Stimulated activated naive B cell treated with anti-CD40 and anti-IgM and Interleukin-4, amounts not matched to agents 10 μg/mL and 1 μg/mL and 100 μg/mL, for 72 hours (primary cell): Measurements from ENCODE around the gene LCN15.
"Not testable (repeated sequence)": the region's sequence is repeated elsewhere in the genome, so short reads cannot be mapped to it uniquely, and the experiment has no call there.

Experiments
- ATAC-seq, 2 donors: fragments of 150-1000 bp; cut with Tn5 transposase; replicated peaks; 2 replicates each; pipeline ENCODE4 v1.10.0; 2021; ENCODE audit warnings: moderate library complexity in 1 of 2
- DNase-seq: peaks from one replicate; pipeline ENCODE4 v3.0.0; 2021
- H3K27ac Mint-ChIP-seq: one replicate; pipeline ENCODE4 v1.8.0; 2022; ENCODE audit warnings: mild to moderate bottlenecking, mixed read lengths
- H3K27me3 Mint-ChIP-seq, 2 donors: one replicate each; pipeline ENCODE4 v1.8.0; 2022; ENCODE audit warnings: mixed read lengths in 2 of 2
- H3K36me3 Mint-ChIP-seq, 2 donors: one replicate each; pipeline ENCODE4 v1.8.0; 2022; ENCODE audit warnings: mixed read lengths in 2 of 2, mild to moderate bottlenecking in 1 of 2
- H3K4me1 Mint-ChIP-seq, 2 donors: one replicate each; pipeline ENCODE4 v1.8.0; 2022; ENCODE audit warnings: mixed read lengths in 2 of 2, mild to moderate bottlenecking in 1 of 2
- H3K4me3 Mint-ChIP-seq, 2 donors: one replicate each; pipeline ENCODE4 v1.8.0; 2022; ENCODE audit warnings: mild to moderate bottlenecking in 2 of 2, mixed read lengths in 2 of 2, moderate library complexity in 1 of 2
- H3K9me3 Mint-ChIP-seq, 2 donors: one replicate each; pipeline ENCODE4 v1.8.0; 2022; ENCODE audit warnings: mixed read lengths in 2 of 2, mild to moderate bottlenecking in 1 of 2

LCN15 gene

GRCh38 chr9:136799854-136800657 is 35.7 kb upstream of the LCN15 start:
- H3K27me3 Mint-ChIP-seq = peaks cover 0 to 11% of the 10 kb centered on the region in 2 donors
- no peaks in the 10 kb centered on the region for H3K9me3 Mint-ChIP-seq
- ATAC-seq (peak; percentile 68 to 69), DNase-seq (peak; percentile 44)
- H3K36me3 Mint-ChIP-seq = peaks cover 5 to 11% of the 10 kb centered on the region in 2 donors
- peaks cover 15 to 35% of the 10 kb centered on the region in 2 donors for H3K4me1 Mint-ChIP-seq
- peak overlapping the region; percentile 79 to 84 for H3K4me3 Mint-ChIP-seq
- H3K27ac Mint-ChIP-seq = peak overlapping the region; percentile 85

GRCh38 chr9:136799079-136799853 is 34.9 kb upstream of the LCN15 start:
- no peaks in the 10 kb centered on the region for H3K9me3 Mint-ChIP-seq
- H3K27ac Mint-ChIP-seq = no peak overlapping the region
- DNase-seq = no peak
- peaks cover 5 to 14% of the 10 kb centered on the region in 2 donors for H3K36me3 Mint-ChIP-seq
- no peak for ATAC-seq
- peaks cover 15 to 35% of the 10 kb centered on the region in 2 donors for H3K4me1 Mint-ChIP-seq
- peaks cover 0 to 11% of the 10 kb centered on the region in 2 donors for H3K27me3 Mint-ChIP-seq
- H3K4me3 Mint-ChIP-seq = peak overlapping the region; percentile 79 to 84

GRCh38 chr9:136798708-136799078 is 34.4 kb upstream of the LCN15 start:
- ATAC-seq (no peak), DNase-seq (no peak)
- Mint-ChIP-seq H3K27ac (no peak overlapping the region), H3K4me1 (peaks cover 15 to 35% of the 10 kb centered on the region in 2 donors), H3K27me3 (peaks cover 0 to 11% of the 10 kb centered on the region in 2 donors), H3K36me3 (peaks cover 3 to 10% of the 10 kb centered on the region in 2 donors), H3K9me3 (no peaks in the 10 kb centered on the region), H3K4me3 (peak overlapping the region in 1 of 2 donors; percentile 25)

- H3K27ac Mint-ChIP-seq, H3K9me3 Mint-ChIP-seq, H3K4me3 Mint-ChIP-seq, H3K27me3 Mint-ChIP-seq, ATAC-seq, DNase-seq: not testable (repeated sequence)
- Mint-ChIP-seq H3K4me1 (peaks cover 16 to 40% of the 10 kb centered on the region in 2 donors), H3K36me3 (peaks cover 0 to 13% of the 10 kb centered on the region in 2 donors)
These were observed 32.5 kb upstream of the LCN15 start for GRCh38 chr9:136796775-136797347.

- Mint-ChIP-seq H3K4me3 (no peak within 1 kb of the TSS), H3K4me1 (peaks cover 15 to 37% of the 10 kb centered on the region in 2 donors), H3K27me3 (peaks cover 0 to 5% of the 10 kb centered on the region in 2 donors), H3K36me3 (peaks cover 0 to 13% of the 10 kb centered on the region in 2 donors), H3K27ac (peak within 1 kb of the TSS; percentile 62), H3K9me3 (no peaks in the 10 kb centered on the region)
- DNase-seq = no peak
- no peak for ATAC-seq
These were observed 32.0 kb upstream of the LCN15 start, which contains the start of gene CCDC183 for GRCh38 chr9:136796238-136796774. Gene CCDC183 (plus strand): TSS chr9:136796338. CDS start chr9:136796398, 60 bp downstream.

- Mint-ChIP-seq H3K27ac (no peak overlapping the region), H3K36me3 (peaks cover 0 to 13% of the 10 kb centered on the region in 2 donors), H3K4me3 (no peak overlapping the region), H3K9me3 (no peaks in the 10 kb centered on the region), H3K27me3 (peaks cover 0 to 4% of the 10 kb centered on the region in 2 donors), H3K4me1 (peaks cover 5 to 24% of the 10 kb centered on the region in 2 donors)
- no peak for DNase-seq
- ATAC-seq = no peak
These were observed 30.7 kb upstream of the LCN15 start for GRCh38 chr9:136795000-136795348.

GRCh38 chr9:136794281-136794999 is 30.1 kb upstream of the LCN15 start:
- Mint-ChIP-seq H3K4me3 (no peak overlapping the region), H3K27me3 (no peaks in the 10 kb centered on the region), H3K9me3 (no peaks in the 10 kb centered on the region), H3K27ac (no peak overlapping the region), H3K36me3 (peaks cover 0 to 13% of the 10 kb centered on the region in 2 donors), H3K4me1 (peaks cover 5 to 18% of the 10 kb centered on the region in 2 donors)
- ATAC-seq = no peak
- no peak for DNase-seq

- Mint-ChIP-seq H3K36me3 (peaks cover 0 to 13% of the 10 kb centered on the region in 2 donors), H3K27me3 (no peaks in the 10 kb centered on the region), H3K4me3 (peak overlapping the region in 1 of 2 donors; percentile 16), H3K27ac (no peak overlapping the region), H3K9me3 (no peaks in the 10 kb centered on the region), H3K4me1 (peaks cover 5 to 13% of the 10 kb centered on the region in 2 donors)
- ATAC-seq (no peak), DNase-seq (no peak)
These were observed 29.0 kb upstream of the LCN15 start for GRCh38 chr9:136793086-136793946.

- DNase-seq (no peak), ATAC-seq (no peak)
- no peaks in the 10 kb centered on the region for H3K27me3 Mint-ChIP-seq
- H3K36me3 Mint-ChIP-seq = peaks cover 0 to 13% of the 10 kb centered on the region in 2 donors
- no peak overlapping the region for H3K27ac Mint-ChIP-seq
- H3K4me1 Mint-ChIP-seq = peaks cover 12 to 21% of the 10 kb centered on the region in 2 donors
- H3K9me3 Mint-ChIP-seq = no peaks in the 10 kb centered on the region
- H3K4me3 Mint-ChIP-seq = peak overlapping the region; percentile 92
These were observed 28.2 kb upstream of the LCN15 start for GRCh38 chr9:136792321-136793085.

GRCh38 chr9:136791516-136792276 is 27.4 kb upstream of the LCN15 start:
- ATAC-seq (peak; percentile 32 to 36), DNase-seq (peak; percentile 58)
- peak overlapping the region; percentile 97 for H3K27ac Mint-ChIP-seq
- no peaks in the 10 kb centered on the region for H3K9me3 Mint-ChIP-seq
- H3K4me1 Mint-ChIP-seq = peaks cover 13 to 24% of the 10 kb centered on the region in 2 donors
- peaks cover 0 to 13% of the 10 kb centered on the region in 2 donors for H3K36me3 Mint-ChIP-seq
- no peaks in the 10 kb centered on the region for H3K27me3 Mint-ChIP-seq
- H3K4me3 Mint-ChIP-seq = peak overlapping the region; percentile 92

- ATAC-seq = peak; percentile 88 to 91
- Mint-ChIP-seq H3K27ac (peak within 1 kb of the TSS; percentile 97), H3K4me1 (peaks cover 13 to 24% of the 10 kb centered on the region in 2 donors), H3K36me3 (peaks cover 0 to 13% of the 10 kb centered on the region in 2 donors), H3K9me3 (no peaks in the 10 kb centered on the region), H3K4me3 (peak within 1 kb of the TSS; percentile 92), H3K27me3 (no peaks in the 10 kb centered on the region)
- peak; percentile 99 for DNase-seq
These were observed 26.6 kb upstream of the LCN15 start, which contains the start of gene TMEM141 for GRCh38 chr9:136790640-136791515. Gene TMEM141 (plus strand): TSS chr9:136791344. CDS start chr9:136791371, 27 bp downstream.
